ENCODE results near the gene DOHH.
A peak's percentile ranks its signal among the peaks of the same experiment; 100 is the strongest.

DOHH gene

DNA sequence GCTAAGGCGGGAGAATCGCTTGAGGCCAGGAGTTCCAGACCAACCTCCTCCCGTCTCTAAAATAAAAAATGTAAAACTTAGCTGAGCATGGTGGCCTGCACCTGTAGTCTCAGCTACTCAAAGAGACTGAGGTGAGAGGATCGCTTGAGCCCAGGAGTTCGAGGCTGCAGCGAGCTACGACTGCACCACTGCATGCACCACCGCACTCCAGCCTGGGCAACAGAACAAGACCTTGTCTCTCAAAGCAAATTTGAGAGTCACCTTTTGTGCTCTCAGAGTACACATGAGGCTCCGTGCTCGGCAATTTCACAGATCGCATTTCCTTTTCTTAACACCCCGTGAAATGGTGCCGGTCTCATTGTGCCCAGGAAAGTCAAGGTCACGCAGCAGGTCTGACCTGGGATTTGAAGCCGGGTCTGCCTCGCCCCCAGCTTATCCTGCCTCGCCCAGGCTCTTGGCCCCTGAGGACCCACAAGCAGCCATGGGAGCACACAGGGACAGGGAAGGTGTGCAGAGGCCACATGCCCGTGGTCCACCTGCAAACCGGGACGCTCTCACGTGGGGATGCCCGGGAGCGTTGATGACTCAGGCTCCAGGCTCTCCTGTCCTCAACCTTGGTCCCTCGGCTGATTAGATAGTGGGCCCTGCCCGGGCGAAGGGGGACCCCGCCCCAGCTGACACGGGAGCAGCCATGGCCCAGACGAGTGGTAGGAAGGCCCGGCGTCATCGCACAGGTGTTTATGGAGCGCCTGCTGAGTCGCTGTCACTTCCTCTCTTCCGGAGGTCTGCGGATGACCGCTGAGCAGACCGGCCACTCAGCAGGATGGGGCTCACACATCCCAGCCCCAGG is 19.0 kb downstream of the DOHH start:
- Mint-ChIP-seq H3K4me1 (peaks cover 10% of the 10 kb centered on the region), H3K4me3 (no peak overlapping the region), H3K36me3 (no peaks in the 10 kb centered on the region), H3K27ac (no peak overlapping the region), H3K27me3 (no peaks in the 10 kb centered on the region), H3K9me3 (no peaks in the 10 kb centered on the region)

- no peaks in the 10 kb centered on the region for H3K36me3 Mint-ChIP-seq
- no peak within 1 kb of the TSS for H3K4me3 Mint-ChIP-seq
- no peaks in the 10 kb centered on the region for H3K9me3 Mint-ChIP-seq
- no peaks in the 10 kb centered on the region for H3K27me3 Mint-ChIP-seq
- no peak within 1 kb of the TSS for H3K27ac Mint-ChIP-seq
- peaks cover 10% of the 10 kb centered on the region for H3K4me1 Mint-ChIP-seq
Measured at GRCh38 chr19:3480383-3481091, 19.9 kb downstream of the DOHH start, which contains the start of gene SMIM24. Gene SMIM24, minus strand, starts transcription at chr19:3480525. Its CDS starts 62 bp downstream, at chr19:3480463.

- peaks cover 10% of the 10 kb centered on the region for H3K4me1 Mint-ChIP-seq
- no peak overlapping the region for H3K4me3 Mint-ChIP-seq
- no peaks in the 10 kb centered on the region for H3K27me3 Mint-ChIP-seq
- no peaks in the 10 kb centered on the region for H3K9me3 Mint-ChIP-seq
- H3K27ac Mint-ChIP-seq, result no peak overlapping the region
- H3K36me3 Mint-ChIP-seq, result no peaks in the 10 kb centered on the region
Measured at GRCh38 chr19:3479834-3480215, 20.6 kb downstream of the DOHH start.

- Mint-ChIP-seq H3K9me3 (no peaks in the 10 kb centered on the region), H3K36me3 (no peaks in the 10 kb centered on the region), H3K27ac (no peak overlapping the region), H3K4me3 (no peak overlapping the region), H3K27me3 (no peaks in the 10 kb centered on the region), H3K4me1 (peaks cover 10% of the 10 kb centered on the region)
Measured at GRCh38 chr19:3479177-3479833, 21.2 kb downstream of the DOHH start.

DNA sequence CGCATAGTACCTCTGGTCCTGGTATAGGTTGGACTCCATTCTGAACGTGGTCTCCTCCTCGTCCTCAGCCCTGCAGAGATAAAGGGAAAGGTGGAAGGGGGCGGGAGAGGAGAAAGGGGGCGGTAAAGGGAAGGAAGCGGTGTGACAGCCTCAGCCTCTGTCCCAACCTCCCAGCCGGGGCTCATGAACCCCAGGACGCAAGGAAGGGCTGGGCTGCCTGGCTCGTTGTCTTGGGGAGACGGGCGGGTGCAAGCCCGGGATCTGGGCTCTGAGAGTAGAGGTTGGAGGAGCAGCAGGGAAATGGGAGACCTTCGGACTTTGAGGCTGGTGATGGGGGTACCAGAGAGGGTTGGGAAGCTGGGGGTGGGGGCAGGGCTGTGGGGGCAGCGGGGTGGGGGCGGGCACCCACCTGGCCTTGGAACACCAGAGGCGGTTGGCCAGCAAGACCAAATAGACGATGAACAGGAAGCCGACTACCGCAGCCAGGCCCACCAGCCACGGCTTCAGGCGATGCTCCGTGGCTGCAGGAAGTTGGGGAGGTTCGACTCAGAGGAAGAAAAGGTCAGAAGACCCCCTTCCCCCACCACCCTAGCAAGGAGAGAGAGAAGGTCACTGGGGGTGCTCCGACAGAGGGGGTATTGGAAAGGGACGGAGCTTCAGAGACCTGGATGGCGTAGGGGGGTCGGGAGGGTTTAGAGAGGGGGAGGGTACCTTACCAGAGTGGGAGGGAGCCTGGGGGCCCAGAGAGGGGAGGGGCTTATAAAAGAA is 21.9 kb downstream of the DOHH start:
- Mint-ChIP-seq H3K27ac (no peak overlapping the region), H3K36me3 (no peaks in the 10 kb centered on the region), H3K9me3 (no peaks in the 10 kb centered on the region), H3K4me3 (peak overlapping the region; percentile 73), H3K27me3 (no peaks in the 10 kb centered on the region), H3K4me1 (peaks cover 10% of the 10 kb centered on the region)

GRCh38 chr19:3477951-3478350 is 22.5 kb downstream of the DOHH start:
- peaks cover 10% of the 10 kb centered on the region for H3K4me1 Mint-ChIP-seq
- peak overlapping the region; percentile 28 for H3K4me3 Mint-ChIP-seq
- H3K27ac Mint-ChIP-seq, result no peak overlapping the region
- no peaks in the 10 kb centered on the region for H3K9me3 Mint-ChIP-seq
- no peaks in the 10 kb centered on the region for H3K36me3 Mint-ChIP-seq
- no peaks in the 10 kb centered on the region for H3K27me3 Mint-ChIP-seq

GRCh38 chr19:3477506-3477905 is 23.0 kb downstream of the DOHH start:
- no peaks in the 10 kb centered on the region for H3K9me3 Mint-ChIP-seq
- H3K27me3 Mint-ChIP-seq, result no peaks in the 10 kb centered on the region

GRCh38 chr19:3476830-3477229 is 23.6 kb downstream of the DOHH start:
- Mint-ChIP-seq H3K27ac (no peak overlapping the region), H3K36me3 (no peaks in the 10 kb centered on the region), H3K27me3 (no peaks in the 10 kb centered on the region), H3K9me3 (no peaks in the 10 kb centered on the region), H3K4me3 (no peak overlapping the region), H3K4me1 (peaks cover 10% of the 10 kb centered on the region)

More at GRCh38 chr19:3477506-3477905, 23.0 kb downstream of the DOHH start:
- Mint-ChIP-seq H3K27ac (no peak overlapping the region), H3K36me3 (no peaks in the 10 kb centered on the region), H3K4me3 (no peak overlapping the region), H3K4me1 (peaks cover 10% of the 10 kb centered on the region)

DNA sequence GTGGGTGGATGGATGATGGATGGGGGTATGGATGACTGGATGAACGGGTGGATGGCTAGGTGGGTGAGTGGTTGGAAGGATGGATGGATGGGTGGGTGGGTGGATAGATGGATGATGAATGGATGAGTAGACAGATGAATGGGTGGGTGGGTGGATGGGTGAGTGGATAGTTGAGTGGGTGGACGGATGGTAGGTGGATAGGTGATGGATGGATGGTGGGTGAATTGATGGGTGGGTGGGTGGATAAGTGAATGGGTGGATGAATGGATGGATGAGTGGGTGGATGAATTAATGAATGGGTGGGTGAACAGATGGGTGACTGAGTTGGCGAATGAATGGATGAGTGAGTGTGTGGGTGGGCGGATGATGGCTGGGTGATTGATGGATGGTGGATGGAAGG is 25.0 kb downstream of the DOHH start:
- no peaks in the 10 kb centered on the region for H3K36me3 Mint-ChIP-seq

DNA sequence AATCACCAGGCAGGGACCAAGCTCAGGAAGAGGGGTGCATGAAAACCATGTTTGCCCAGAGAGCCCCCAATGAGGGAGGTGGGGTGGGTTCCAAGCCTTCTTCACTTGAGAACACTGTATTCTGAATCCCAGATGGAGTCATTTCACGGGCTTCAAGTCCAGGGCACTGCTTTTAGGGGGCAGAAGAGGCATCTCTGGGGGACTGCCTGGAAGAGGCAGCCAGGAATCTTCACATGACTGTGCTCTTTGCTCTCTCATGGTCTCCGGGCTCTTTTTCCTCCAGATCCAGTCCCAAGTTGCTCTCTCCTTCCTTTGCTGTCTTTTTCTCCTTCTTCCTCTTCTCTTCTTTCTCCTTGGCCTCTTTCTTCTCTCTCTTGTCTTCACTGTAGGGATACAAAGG is 25.9 kb downstream of the DOHH start:
- Mint-ChIP-seq H3K36me3 (no peaks in the 10 kb centered on the region), H3K9me3 (no peaks in the 10 kb centered on the region), H3K4me3 (no peak overlapping the region), H3K27ac (no peak overlapping the region), H3K27me3 (no peaks in the 10 kb centered on the region), H3K4me1 (peaks cover 10% of the 10 kb centered on the region)

More for the DNA sequence above, 25.0 kb downstream of the DOHH start:
- no peaks in the 10 kb centered on the region for H3K27me3 Mint-ChIP-seq
- H3K27ac Mint-ChIP-seq, result no peak overlapping the region
- H3K4me3 Mint-ChIP-seq, result no peak overlapping the region
- no peaks in the 10 kb centered on the region for H3K9me3 Mint-ChIP-seq
- peaks cover 10% of the 10 kb centered on the region for H3K4me1 Mint-ChIP-seq

GRCh38 chr19:3474010-3474409 is 26.5 kb downstream of the DOHH start:
- no peak overlapping the region for H3K27ac Mint-ChIP-seq
- H3K4me1 Mint-ChIP-seq, result peaks cover 10% of the 10 kb centered on the region
- H3K36me3 Mint-ChIP-seq, result no peaks in the 10 kb centered on the region
- no peaks in the 10 kb centered on the region for H3K27me3 Mint-ChIP-seq
- H3K9me3 Mint-ChIP-seq, result no peaks in the 10 kb centered on the region
- H3K4me3 Mint-ChIP-seq, result no peak overlapping the region

DNA sequence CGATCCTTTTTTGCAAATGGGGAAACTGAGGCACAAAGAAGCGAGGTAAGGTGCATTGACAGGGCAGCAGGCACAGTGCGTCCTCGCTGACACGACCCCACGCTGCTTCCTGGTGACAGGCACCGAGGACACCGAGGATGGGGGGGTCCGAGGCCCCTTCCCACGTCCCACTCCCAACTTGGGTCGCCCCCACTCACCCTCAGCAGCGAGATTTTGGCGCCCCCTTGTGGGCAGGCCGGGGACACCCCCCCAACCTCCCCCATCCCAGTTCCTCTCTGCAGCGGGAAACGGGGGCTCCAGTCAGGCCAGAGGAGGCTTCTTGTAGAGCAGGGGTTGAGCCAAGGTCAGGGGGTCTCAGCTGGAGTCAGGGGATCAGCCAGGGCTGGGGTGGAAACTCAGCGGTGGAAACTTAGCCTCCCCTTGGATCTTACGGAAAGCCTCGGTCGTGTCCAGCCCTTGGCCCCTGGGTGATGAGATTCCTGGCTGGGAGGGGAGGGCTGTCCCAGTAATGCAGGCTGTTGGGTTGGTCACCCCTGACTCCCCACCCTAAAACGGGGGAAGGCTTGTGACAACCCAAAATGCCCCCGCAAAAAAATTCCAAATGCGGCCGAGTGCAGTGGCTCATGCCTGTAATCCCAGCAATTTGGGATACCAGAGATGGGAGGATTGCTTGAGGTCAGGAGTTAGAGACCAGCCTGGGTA is 28.4 kb downstream of the DOHH start:
- no peak overlapping the region for H3K27ac Mint-ChIP-seq
- H3K4me1 Mint-ChIP-seq, result no peaks in the 10 kb centered on the region
- no peak overlapping the region for H3K4me3 Mint-ChIP-seq
- H3K9me3 Mint-ChIP-seq, result no peaks in the 10 kb centered on the region
- no peaks in the 10 kb centered on the region for H3K36me3 Mint-ChIP-seq
- no peaks in the 10 kb centered on the region for H3K27me3 Mint-ChIP-seq

DNA sequence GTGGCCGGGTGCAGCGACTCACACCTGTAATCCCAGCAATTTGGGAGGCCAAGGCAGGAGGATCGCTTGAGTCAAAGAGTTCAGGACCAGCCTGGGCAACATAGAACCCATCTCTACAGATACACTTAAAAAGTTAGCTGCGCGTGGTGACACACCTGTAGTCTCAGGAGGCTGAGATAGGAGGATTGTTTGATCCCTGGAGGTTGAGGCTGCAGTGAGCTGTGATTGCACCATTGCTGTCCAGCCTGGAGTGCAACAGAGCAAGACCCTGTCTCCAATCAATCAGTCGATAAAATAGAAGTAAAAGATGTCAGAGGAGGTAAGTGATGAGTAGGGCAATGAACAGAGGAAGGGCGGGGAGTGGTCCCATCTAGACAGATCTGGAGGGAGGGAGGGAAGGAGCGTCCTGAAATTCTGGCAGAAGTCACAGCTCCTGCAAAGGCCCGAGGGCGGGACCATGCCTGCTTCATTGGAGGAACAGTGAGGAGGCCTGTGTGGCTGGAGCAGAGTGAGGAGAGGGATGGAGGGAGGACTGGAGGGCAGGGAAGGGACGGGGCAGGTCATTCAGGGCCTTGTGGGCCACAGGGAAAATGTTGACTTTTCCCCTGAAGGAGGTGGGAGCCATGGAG is 29.9 kb downstream of the DOHH start:
- no peak overlapping the region for H3K4me3 Mint-ChIP-seq
- H3K9me3 Mint-ChIP-seq, result no peaks in the 10 kb centered on the region
- H3K27ac Mint-ChIP-seq, result no peak overlapping the region
- H3K4me1 Mint-ChIP-seq, result no peaks in the 10 kb centered on the region
- no peaks in the 10 kb centered on the region for H3K36me3 Mint-ChIP-seq
- H3K27me3 Mint-ChIP-seq, result no peaks in the 10 kb centered on the region

- no peaks in the 10 kb centered on the region for H3K9me3 Mint-ChIP-seq
Measured at GRCh38 chr19:3469638-3470499, 30.6 kb downstream of the DOHH start.

More at GRCh38 chr19:3469638-3470499, 30.6 kb downstream of the DOHH start:
- H3K27me3 Mint-ChIP-seq, result no peaks in the 10 kb centered on the region
- H3K4me3 Mint-ChIP-seq, result no peak overlapping the region
- no peaks in the 10 kb centered on the region for H3K36me3 Mint-ChIP-seq
- H3K4me1 Mint-ChIP-seq, result no peaks in the 10 kb centered on the region
- no peak overlapping the region for H3K27ac Mint-ChIP-seq

All from activated naive CD4-positive, alpha-beta T cell treated with anti-CD3 and anti-CD28 coated beads, Interleukin-2, amount 50 U/mL, for 24 hours (primary cell).